A549 (cell line): ENCODE measurements around the gene CTNNAL1.
A peak's percentile ranks its signal among the peaks of the same experiment; 100 is the strongest.

Experiments used
- EP300 ChIP-seq, 2 experiments: fragments of >200 bp; sonication (Bioruptor Twin); formaldehyde crosslinking; IDR thresholded peaks; 2 replicates in 1 of 2; 3 replicates in 1 of 2; pipeline ENCODE4 v1.6.1; 2016 to 2017
- MAX ChIP-seq: IDR thresholded peaks from 2 replicates; pipeline ENCODE4 v1.6.1; 2012
- MAZ ChIP-seq: fragments of 150-350 bp; IDR thresholded peaks from 2 replicates; pipeline ENCODE4 v1.6.1; 2014; ENCODE audit warnings: antibody characterized with exemption, low read depth, low read length, borderline replicate concordance
- TF ChIP-seq, protein P1 (sequence below): fragments of >200 bp; sonication (Bioruptor Twin); formaldehyde crosslinking; IDR thresholded peaks from 3 replicates; pipeline ENCODE4 v1.5.1; 2016

- TF ChIP-seq MAZ = no peak
- TF ChIP-seq, protein P1, sequence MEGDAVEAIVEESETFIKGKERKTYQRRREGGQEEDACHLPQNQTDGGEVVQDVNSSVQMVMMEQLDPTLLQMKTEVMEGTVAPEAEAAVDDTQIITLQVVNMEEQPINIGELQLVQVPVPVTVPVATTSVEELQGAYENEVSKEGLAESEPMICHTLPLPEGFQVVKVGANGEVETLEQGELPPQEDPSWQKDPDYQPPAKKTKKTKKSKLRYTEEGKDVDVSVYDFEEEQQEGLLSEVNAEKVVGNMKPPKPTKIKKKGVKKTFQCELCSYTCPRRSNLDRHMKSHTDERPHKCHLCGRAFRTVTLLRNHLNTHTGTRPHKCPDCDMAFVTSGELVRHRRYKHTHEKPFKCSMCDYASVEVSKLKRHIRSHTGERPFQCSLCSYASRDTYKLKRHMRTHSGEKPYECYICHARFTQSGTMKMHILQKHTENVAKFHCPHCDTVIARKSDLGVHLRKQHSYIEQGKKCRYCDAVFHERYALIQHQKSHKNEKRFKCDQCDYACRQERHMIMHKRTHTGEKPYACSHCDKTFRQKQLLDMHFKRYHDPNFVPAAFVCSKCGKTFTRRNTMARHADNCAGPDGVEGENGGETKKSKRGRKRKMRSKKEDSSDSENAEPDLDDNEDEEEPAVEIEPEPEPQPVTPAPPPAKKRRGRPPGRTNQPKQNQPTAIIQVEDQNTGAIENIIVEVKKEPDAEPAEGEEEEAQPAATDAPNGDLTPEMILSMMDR = no peak
- no peak for TF ChIP-seq MAX
- TF ChIP-seq EP300 (IDR thresholded peaks at IDR 0.05) = 0 out of 5 replicates have a peak, but pooled peaks of 1 of the 2 experiments have one; percentile 17
These were observed 9.6 kb upstream of the CTNNAL1 start for GRCh38 chr9:109022873-109023272.
